OCI-LY1 (cell line): ENCODE results near the gene CLUH.

ENCODE experiments used
- H2AFZ ChIP-seq: fragments of 200-600 bp; sonication (generic), shearing (Covaris generic); 2 replicates; pipeline ENCODE4 v1.6.0; 2014; ENCODE audit warnings: antibody characterized with exemption, mild to moderate bottlenecking, low read length
- H3F3A ChIP-seq: fragments of 200-600 bp; sonication (generic), shearing (Covaris generic); 2 replicates; pipeline ENCODE4 v1.6.0; 2014; ENCODE audit warnings: mild to moderate bottlenecking, antibody characterized with exemption, low read length, moderate library complexity; ENCODE audit not compliant: insufficient read depth
- H3K27ac ChIP-seq: fragments of 200-600 bp; sonication (generic); 2 replicates; pipeline ENCODE4 v1.5.1; 2014; ENCODE audit warnings: low read length, mixed run types, mild to moderate bottlenecking, low read depth; ENCODE audit not compliant: poor library complexity, severe bottlenecking
- H3K27me3 ChIP-seq: fragments of 200-600 bp; sonication (generic); 2 replicates; pipeline ENCODE4 v1.6.0; 2014; ENCODE audit warnings: antibody characterized with exemption, mild to moderate bottlenecking, low read length, moderate library complexity; ENCODE audit not compliant: insufficient read depth
- H3K36me3 ChIP-seq: fragments of 200-600 bp; sonication (generic); 2 replicates; pipeline ENCODE4 v1.6.1; 2014; ENCODE audit warnings: mild to moderate bottlenecking, antibody characterized with exemption, low read length, moderate library complexity, mixed read lengths; ENCODE audit not compliant: insufficient read depth
- H3K4me1 ChIP-seq: fragments of 200-600 bp; sonication (generic); 2 replicates; pipeline ENCODE4 v1.5.1; 2014; ENCODE audit warnings: mild to moderate bottlenecking, low read length, moderate library complexity; ENCODE audit not compliant: insufficient read depth, severe bottlenecking
- H3K4me2 ChIP-seq: fragments of 200-600 bp; sonication (generic), shearing (Covaris generic); 2 replicates; pipeline ENCODE4 v1.6.1; 2014; ENCODE audit warnings: low read length
- H3K4me3 ChIP-seq: fragments of 200-600 bp; sonication (generic); 2 replicates; pipeline ENCODE4 v1.5.1; 2014; ENCODE audit warnings: low read length, low read depth, mild to moderate bottlenecking, mixed read lengths; ENCODE audit not compliant: poor library complexity, severe bottlenecking
- H3K79me2 ChIP-seq: fragments of 200-600 bp; shearing (Covaris generic); 2 replicates; pipeline ENCODE4 v1.6.1; 2016; ENCODE audit warnings: mixed run types, low read length, mixed read lengths; ENCODE audit not compliant: insufficient read depth
- H3K9ac ChIP-seq: fragments of 200-600 bp; sonication (generic), shearing (Covaris generic); 2 replicates; pipeline ENCODE4 v1.6.1; 2014; ENCODE audit warnings: mild to moderate bottlenecking, low read length, mixed read lengths
- H3K9me2 ChIP-seq: fragments of 200-600 bp; sonication (generic), shearing (Covaris generic); 2 replicates; pipeline ENCODE4 v1.6.1; 2014; ENCODE audit warnings: low read depth, mild to moderate bottlenecking, low read length, mixed read lengths
- H3K9me3 ChIP-seq: fragments of 200-600 bp; shearing (Covaris generic); 2 replicates; pipeline ENCODE4 v1.6.1; 2014; ENCODE audit warnings: low read length, mixed read lengths
- H4K20me1 ChIP-seq: fragments of 200-600 bp; sonication (generic), shearing (Covaris generic); 2 replicates; pipeline ENCODE4 v1.6.0; 2016; ENCODE audit warnings: mild to moderate bottlenecking, low read length; ENCODE audit not compliant: insufficient read depth
- CTCF ChIP-seq: fragments of 200-600 bp; sonication (generic), shearing (Covaris generic); IDR thresholded peaks from 2 replicates; pipeline ENCODE4 v1.5.1; 2017; ENCODE audit warnings: mild to moderate bottlenecking, antibody characterized with exemption, low read length, moderate library complexity, mixed read lengths
- EZH2 ChIP-seq: fragments of 200-600 bp; sonication (generic), shearing (Covaris generic); IDR thresholded peaks from 2 replicates; pipeline ENCODE4 v1.8.0; 2017; ENCODE audit warnings: borderline replicate concordance, mixed run types, mild to moderate bottlenecking, antibody characterized with exemption, low read length, moderate library complexity, mixed read lengths

Gene CLUH

GRCh38 chr17:2704031-2704889, 7.3 kb downstream of the CLUH start:
- Histone ChIP-seq H3K9ac (no peak overlapping the region), H3K27me3 (no peaks in the 10 kb centered on the region), H3K4me1 (peaks cover 16% of the 10 kb centered on the region), H4K20me1 (no peaks in the 10 kb centered on the region), H3F3A (no peaks in the 10 kb centered on the region), H3K9me3 (no peaks in the 10 kb centered on the region), H3K36me3 (peaks cover 59% of the 10 kb centered on the region), H3K27ac (no peak overlapping the region), H3K4me2 (no peak overlapping the region), H3K79me2 (peaks cover 41% of the 10 kb centered on the region), H2AFZ (no peak overlapping the region), H3K4me3 (no peak overlapping the region), H3K9me2 (no peaks in the 10 kb centered on the region)
- TF ChIP-seq EZH2 (no peak), CTCF (no peak)

- Histone ChIP-seq H3K27ac (no peak overlapping the region), H3K4me3 (no peak overlapping the region), H3F3A (no peaks in the 10 kb centered on the region), H3K9ac (no peak overlapping the region), H3K4me2 (no peak overlapping the region), H3K4me1 (peaks cover 9% of the 10 kb centered on the region), H3K27me3 (no peaks in the 10 kb centered on the region), H3K9me3 (no peaks in the 10 kb centered on the region), H4K20me1 (no peaks in the 10 kb centered on the region), H3K36me3 (peaks cover 66% of the 10 kb centered on the region), H2AFZ (no peak overlapping the region), H3K79me2 (peaks cover 35% of the 10 kb centered on the region), H3K9me2 (no peaks in the 10 kb centered on the region)
- TF ChIP-seq CTCF (no peak), EZH2 (no peak)
These were observed 8.0 kb downstream of the CLUH start for GRCh38 chr17:2703606-2704005.

GRCh38 chr17:2703181-2703580, 8.4 kb downstream of the CLUH start:
- TF ChIP-seq EZH2 (no peak), CTCF (no peak)
- H3K79me2 ChIP-seq, result peaks cover 31% of the 10 kb centered on the region
- H3K4me1 ChIP-seq, result peaks cover 5% of the 10 kb centered on the region

More at GRCh38 chr17:2703181-2703580, 8.4 kb downstream of the CLUH start:
- Histone ChIP-seq H2AFZ (no peak overlapping the region), H3K4me3 (no peak overlapping the region), H3K27ac (no peak overlapping the region), H3K36me3 (peaks cover 70% of the 10 kb centered on the region), H3K9me2 (no peaks in the 10 kb centered on the region), H3K9me3 (no peaks in the 10 kb centered on the region), H3F3A (no peaks in the 10 kb centered on the region), H3K27me3 (no peaks in the 10 kb centered on the region), H4K20me1 (no peaks in the 10 kb centered on the region), H3K4me2 (no peak overlapping the region), H3K9ac (no peak overlapping the region)
